K562 (cell line): ENCODE measurements around the gene ACACB. TPM values are rescaled to one million over a fixed set of nuclear protein-coding genes. Genes with fewer than 3 reads are reported as not detected.

Experiments used
- DPF2 ChIP-seq: fragments of 450-650 bp; IDR thresholded peaks from 2 replicates; pipeline ENCODE4 v1.6.1; 2016
- POLR2G ChIP-seq: fragments of 200-400 bp; formaldehyde crosslinking; IDR thresholded peaks from 2 replicates; pipeline ENCODE4 v1.6.1; 2017; ENCODE audit warnings: low read depth, mild to moderate bottlenecking, antibody characterized with exemption, low read length, moderate library complexity
- RCOR1 ChIP-seq, 2 experiments: IDR thresholded peaks; 2 replicates each; pipeline ENCODE4 v1.6.1; 2012; ENCODE audit warnings: low read depth in 2 of 2, low read length in 2 of 2, borderline replicate concordance in 1 of 2, improper control_type of control experiment in 1 of 2
- ZNF146 ChIP-seq: IDR thresholded peaks from one replicate; pipeline ENCODE4 v1.6.1; 2018; ENCODE audit warnings: missing compliant biosample characterization; ENCODE audit not compliant: unreplicated experiment
- ZNF239 ChIP-seq: fragments of 250-450 bp; sonication (Bioruptor Pico); IDR thresholded peaks from 2 replicates; pipeline ENCODE4 v1.4.0; 2020; ENCODE audit warnings: mild to moderate bottlenecking
- polyA plus RNA-seq, 8 experiments: library from polyadenylated mRNA; depleted of rRNA in 4 of 8; stranded (reverse) in 5 of 8; unstranded in 3 of 8; fragments of >200 nt; fragmentation: Nextera tagmentation in 2 of 8; fragmentation: Illumina TruSeq in 1 of 8; extraction: Ambion mirVana in 2 of 8; extraction: Trizol in 1 of 8; gene quantifications; 2 replicates each; pipeline versions ENCODE4 v1.2.1 to v1.2.3, GENCODE V29; 2011 to 2014; ENCODE audit warnings: inconsistent platforms in 1 of 8, missing spikeins in 1 of 8
- total RNA-seq, 7 experiments: library from RNA; depleted of rRNA in 6 of 7; stranded (reverse); fragments of >200 nt in 6 of 7; fragmentation: Illumina TruSeq in 2 of 7; extraction: Trizol in 2 of 7; gene quantifications; 2 replicates each; pipeline versions ENCODE4 v1.2.1 to v1.2.3, GENCODE V29; 2011 to 2021; ENCODE audit warnings: low replicate concordance in 1 of 7
- TF ChIP-seq, protein P1 (sequence below): fragments of 200-800 bp; sonication (Bioruptor generic); IDR thresholded peaks from 2 replicates; pipeline ENCODE4 v1.6.1; 2016; ENCODE audit warnings: missing genetic modification characterization, missing compliant biosample characterization
- TF ChIP-seq, protein P2 (sequence below): sonication (generic); formaldehyde crosslinking; IDR thresholded peaks from 2 replicates; pipeline ENCODE4 v1.4.0; 2020; ENCODE audit warnings: mild to moderate bottlenecking, missing genetic modification reagents

ACACB gene
- total and polyA plus RNA-seq, 9 of the 15 experiments (the other 6 are each of a cell fraction or from before 2014, with no cell fraction given): 0.10 to 2.5 (median 0.83) TPM

DNA sequence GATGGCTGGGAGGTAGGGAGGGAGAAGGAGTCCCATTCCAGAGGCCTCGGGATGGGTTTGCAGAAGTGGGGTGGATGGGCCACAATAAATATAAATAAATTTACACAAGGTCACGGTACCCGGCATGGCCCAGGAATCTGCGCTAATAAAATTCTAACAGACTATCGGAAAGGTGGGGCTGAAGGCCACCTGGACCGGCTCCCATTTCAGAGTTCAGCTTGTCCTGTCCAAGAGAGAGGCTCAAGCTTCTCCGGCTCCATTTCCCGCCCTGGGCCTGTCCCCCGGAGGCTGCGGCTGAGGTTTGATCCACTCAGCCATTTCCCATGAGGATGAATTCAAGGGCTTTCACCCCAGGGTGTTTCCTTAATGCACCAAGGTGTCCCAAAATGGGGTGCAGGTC lies 162.5 kb downstream of the ACACB start (continued):
- TF ChIP-seq, protein P1, sequence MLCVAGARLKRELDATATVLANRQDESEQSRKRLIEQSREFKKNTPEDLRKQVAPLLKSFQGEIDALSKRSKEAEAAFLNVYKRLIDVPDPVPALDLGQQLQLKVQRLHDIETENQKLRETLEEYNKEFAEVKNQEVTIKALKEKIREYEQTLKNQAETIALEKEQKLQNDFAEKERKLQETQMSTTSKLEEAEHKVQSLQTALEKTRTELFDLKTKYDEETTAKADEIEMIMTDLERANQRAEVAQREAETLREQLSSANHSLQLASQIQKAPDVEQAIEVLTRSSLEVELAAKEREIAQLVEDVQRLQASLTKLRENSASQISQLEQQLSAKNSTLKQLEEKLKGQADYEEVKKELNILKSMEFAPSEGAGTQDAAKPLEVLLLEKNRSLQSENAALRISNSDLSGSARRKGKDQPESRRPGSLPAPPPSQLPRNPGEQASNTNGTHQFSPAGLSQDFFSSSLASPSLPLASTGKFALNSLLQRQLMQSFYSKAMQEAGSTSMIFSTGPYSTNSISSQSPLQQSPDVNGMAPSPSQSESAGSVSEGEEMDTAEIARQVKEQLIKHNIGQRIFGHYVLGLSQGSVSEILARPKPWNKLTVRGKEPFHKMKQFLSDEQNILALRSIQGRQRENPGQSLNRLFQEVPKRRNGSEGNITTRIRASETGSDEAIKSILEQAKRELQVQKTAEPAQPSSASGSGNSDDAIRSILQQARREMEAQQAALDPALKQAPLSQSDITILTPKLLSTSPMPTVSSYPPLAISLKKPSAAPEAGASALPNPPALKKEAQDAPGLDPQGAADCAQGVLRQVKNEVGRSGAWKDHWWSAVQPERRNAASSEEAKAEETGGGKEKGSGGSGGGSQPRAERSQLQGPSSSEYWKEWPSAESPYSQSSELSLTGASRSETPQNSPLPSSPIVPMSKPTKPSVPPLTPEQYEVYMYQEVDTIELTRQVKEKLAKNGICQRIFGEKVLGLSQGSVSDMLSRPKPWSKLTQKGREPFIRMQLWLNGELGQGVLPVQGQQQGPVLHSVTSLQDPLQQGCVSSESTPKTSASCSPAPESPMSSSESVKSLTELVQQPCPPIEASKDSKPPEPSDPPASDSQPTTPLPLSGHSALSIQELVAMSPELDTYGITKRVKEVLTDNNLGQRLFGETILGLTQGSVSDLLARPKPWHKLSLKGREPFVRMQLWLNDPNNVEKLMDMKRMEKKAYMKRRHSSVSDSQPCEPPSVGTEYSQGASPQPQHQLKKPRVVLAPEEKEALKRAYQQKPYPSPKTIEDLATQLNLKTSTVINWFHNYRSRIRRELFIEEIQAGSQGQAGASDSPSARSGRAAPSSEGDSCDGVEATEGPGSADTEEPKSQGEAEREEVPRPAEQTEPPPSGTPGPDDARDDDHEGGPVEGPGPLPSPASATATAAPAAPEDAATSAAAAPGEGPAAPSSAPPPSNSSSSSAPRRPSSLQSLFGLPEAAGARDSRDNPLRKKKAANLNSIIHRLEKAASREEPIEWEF (CRISPR knock-in tag): no peak
- TF ChIP-seq DPF2 (no peak), ZNF239 (no peak), RCOR1 (IDR thresholded peaks at IDR 0.05; ENCODE audit: borderline replicate concordance in 1 of 2, low read depth in 2 of 2, low read length in 2 of 2) (no peak), POLR2G (no peak), ZNF146 (CRISPR knock-in tag) (no peak)
- TF ChIP-seq, protein P2, sequence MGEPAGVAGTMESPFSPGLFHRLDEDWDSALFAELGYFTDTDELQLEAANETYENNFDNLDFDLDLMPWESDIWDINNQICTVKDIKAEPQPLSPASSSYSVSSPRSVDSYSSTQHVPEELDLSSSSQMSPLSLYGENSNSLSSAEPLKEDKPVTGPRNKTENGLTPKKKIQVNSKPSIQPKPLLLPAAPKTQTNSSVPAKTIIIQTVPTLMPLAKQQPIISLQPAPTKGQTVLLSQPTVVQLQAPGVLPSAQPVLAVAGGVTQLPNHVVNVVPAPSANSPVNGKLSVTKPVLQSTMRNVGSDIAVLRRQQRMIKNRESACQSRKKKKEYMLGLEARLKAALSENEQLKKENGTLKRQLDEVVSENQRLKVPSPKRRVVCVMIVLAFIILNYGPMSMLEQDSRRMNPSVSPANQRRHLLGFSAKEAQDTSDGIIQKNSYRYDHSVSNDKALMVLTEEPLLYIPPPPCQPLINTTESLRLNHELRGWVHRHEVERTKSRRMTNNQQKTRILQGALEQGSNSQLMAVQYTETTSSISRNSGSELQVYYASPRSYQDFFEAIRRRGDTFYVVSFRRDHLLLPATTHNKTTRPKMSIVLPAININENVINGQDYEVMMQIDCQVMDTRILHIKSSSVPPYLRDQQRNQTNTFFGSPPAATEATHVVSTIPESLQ (CRISPR knock-in tag): no peak
- TF ChIP-seq, all 486 proteins: peak for 0
